HCT116 (cell line): ENCODE measurements around the gene SMAGP.

ENCODE experiments used
- ATF3 ChIP-seq: IDR thresholded peaks from 2 replicates; pipeline ENCODE4 v1.6.1; 2012
- EGR1 ChIP-seq: IDR thresholded peaks from 2 replicates; pipeline ENCODE4 v1.6.1; 2012; ENCODE audit warnings: low read depth
- EZH2 ChIP-seq: fragments of 200-600 bp; sonication (generic); IDR thresholded peaks from 2 replicates; pipeline ENCODE4 v1.6.1; 2017; ENCODE audit warnings: antibody characterized with exemption, mixed run types
- POLR2A ChIP-seq: IDR thresholded peaks from 2 replicates; pipeline ENCODE4 v1.7.0; 2011; ENCODE audit warnings: borderline replicate concordance; ENCODE audit not compliant: insufficient read depth, insufficient read length; ENCODE audit errors: extremely low read depth
- POLR2AphosphoS5 ChIP-seq: IDR thresholded peaks from 2 replicates; pipeline ENCODE4 v1.6.1; 2011; ENCODE audit warnings: mild to moderate bottlenecking, low read depth, low read length, moderate library complexity
- REST ChIP-seq: IDR thresholded peaks from 2 replicates; pipeline ENCODE4 v1.6.1; 2012; ENCODE audit warnings: low read depth
- SRF ChIP-seq: IDR thresholded peaks from 2 replicates; pipeline ENCODE4 v1.6.1; 2012; ENCODE audit warnings: low read depth
- TCF7L2 ChIP-seq: IDR thresholded peaks from 2 replicates; pipeline ENCODE4 v1.7.0; 2011; ENCODE audit warnings: borderline replicate concordance, inconsistent platforms; ENCODE audit not compliant: insufficient read depth, insufficient read length; ENCODE audit errors: extremely low read depth
- ZFX ChIP-seq: fragments of 450-650 bp; IDR thresholded peaks from 2 replicates; pipeline ENCODE4 v1.6.1; 2017
- TF ChIP-seq, protein P1 (sequence below), 3 experiments: fragments of 200-600 bp in 1 of 3; sonication (generic) in 1 of 3; IDR thresholded peaks in 2 of 3; conservative IDR thresholded peaks in 1 of 3; 2 replicates each; pipeline ENCODE4 v1.5.1; 2012 to 2017; ENCODE audit warnings: low read depth in 2 of 3, low read length in 2 of 3, antibody characterized with exemption in 1 of 3, borderline replicate concordance in 1 of 3, control low read depth in 1 of 3, mild to moderate bottlenecking in 1 of 3, mixed read lengths in 1 of 3, mixed run types in 1 of 3, moderate library complexity in 1 of 3; ENCODE audit not compliant: insufficient read depth in 1 of 3
- TF ChIP-seq, protein P2 (sequence below): IDR thresholded peaks from 2 replicates; pipeline ENCODE4 v1.6.1; 2011; ENCODE audit warnings: mild to moderate bottlenecking, low read length, moderate library complexity; ENCODE audit not compliant: insufficient replicate concordance; ENCODE audit errors: extremely low read depth

- TF ChIP-seq, protein P1, sequence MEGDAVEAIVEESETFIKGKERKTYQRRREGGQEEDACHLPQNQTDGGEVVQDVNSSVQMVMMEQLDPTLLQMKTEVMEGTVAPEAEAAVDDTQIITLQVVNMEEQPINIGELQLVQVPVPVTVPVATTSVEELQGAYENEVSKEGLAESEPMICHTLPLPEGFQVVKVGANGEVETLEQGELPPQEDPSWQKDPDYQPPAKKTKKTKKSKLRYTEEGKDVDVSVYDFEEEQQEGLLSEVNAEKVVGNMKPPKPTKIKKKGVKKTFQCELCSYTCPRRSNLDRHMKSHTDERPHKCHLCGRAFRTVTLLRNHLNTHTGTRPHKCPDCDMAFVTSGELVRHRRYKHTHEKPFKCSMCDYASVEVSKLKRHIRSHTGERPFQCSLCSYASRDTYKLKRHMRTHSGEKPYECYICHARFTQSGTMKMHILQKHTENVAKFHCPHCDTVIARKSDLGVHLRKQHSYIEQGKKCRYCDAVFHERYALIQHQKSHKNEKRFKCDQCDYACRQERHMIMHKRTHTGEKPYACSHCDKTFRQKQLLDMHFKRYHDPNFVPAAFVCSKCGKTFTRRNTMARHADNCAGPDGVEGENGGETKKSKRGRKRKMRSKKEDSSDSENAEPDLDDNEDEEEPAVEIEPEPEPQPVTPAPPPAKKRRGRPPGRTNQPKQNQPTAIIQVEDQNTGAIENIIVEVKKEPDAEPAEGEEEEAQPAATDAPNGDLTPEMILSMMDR (IDR thresholded peaks at IDR 0.05 in 2 of 3, conservative IDR thresholded peaks at IDR 0.05 in 1 of 3; ENCODE audit: borderline replicate concordance in 1 of 3, insufficient read depth in 1 of 3, low read depth in 2 of 3, low read length in 2 of 3) = no peak
- TF ChIP-seq POLR2AphosphoS5 (no peak), TCF7L2 (no peak), POLR2A (no peak), EGR1 (no peak), ZFX (no peak), REST (no peak), SRF (no peak), ATF3 (no peak), EZH2 (no peak)
- TF ChIP-seq, protein P2, sequence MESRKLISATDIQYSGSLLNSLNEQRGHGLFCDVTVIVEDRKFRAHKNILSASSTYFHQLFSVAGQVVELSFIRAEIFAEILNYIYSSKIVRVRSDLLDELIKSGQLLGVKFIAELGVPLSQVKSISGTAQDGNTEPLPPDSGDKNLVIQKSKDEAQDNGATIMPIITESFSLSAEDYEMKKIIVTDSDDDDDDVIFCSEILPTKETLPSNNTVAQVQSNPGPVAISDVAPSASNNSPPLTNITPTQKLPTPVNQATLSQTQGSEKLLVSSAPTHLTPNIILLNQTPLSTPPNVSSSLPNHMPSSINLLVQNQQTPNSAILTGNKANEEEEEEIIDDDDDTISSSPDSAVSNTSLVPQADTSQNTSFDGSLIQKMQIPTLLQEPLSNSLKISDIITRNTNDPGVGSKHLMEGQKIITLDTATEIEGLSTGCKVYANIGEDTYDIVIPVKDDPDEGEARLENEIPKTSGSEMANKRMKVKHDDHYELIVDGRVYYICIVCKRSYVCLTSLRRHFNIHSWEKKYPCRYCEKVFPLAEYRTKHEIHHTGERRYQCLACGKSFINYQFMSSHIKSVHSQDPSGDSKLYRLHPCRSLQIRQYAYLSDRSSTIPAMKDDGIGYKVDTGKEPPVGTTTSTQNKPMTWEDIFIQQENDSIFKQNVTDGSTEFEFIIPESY = no peak
Measured at GRCh38 chr12:51246254-51246853, 23.9 kb downstream of the SMAGP start.
